DND-41 (cell line): ENCODE data around the gene TSPAN18.

Experiments used
- ATAC-seq: fragments of 200-7000 bp; cut with Tn5 transposase; 3 replicates; pipeline ENCODE4 v1.9.1; 2021; ENCODE audit warnings: low read depth; ENCODE audit not compliant: insufficient read depth
- DNase-seq: peaks from one replicate; pipeline ENCODE4 v3.0.0-alpha.2; 2020
- H2AFZ ChIP-seq: 2 replicates; pipeline ENCODE4 v1.6.0; 2012; ENCODE audit warnings: low read depth, low read length
- H3K27ac ChIP-seq: 2 replicates; pipeline ENCODE4 v1.5.1; 2012; ENCODE audit warnings: low read length, inconsistent platforms
- H3K27me3 ChIP-seq: fragments of 200-600 bp; sonication (generic); 2 replicates; pipeline ENCODE4 v1.6.0; 2012; ENCODE audit warnings: low read length, mild to moderate bottlenecking, inconsistent platforms; ENCODE audit not compliant: insufficient read depth, poor library complexity
- H3K36me3 ChIP-seq: 2 replicates; pipeline ENCODE4 v1.5.1; 2012; ENCODE audit warnings: low read length, inconsistent platforms; ENCODE audit not compliant: insufficient read depth
- H3K4me1 ChIP-seq: 2 replicates; pipeline ENCODE4 v1.5.1; 2012; ENCODE audit warnings: mild to moderate bottlenecking, low read length; ENCODE audit not compliant: insufficient read depth
- H3K4me2 ChIP-seq: 2 replicates; pipeline ENCODE4 v1.6.0; 2012; ENCODE audit warnings: mild to moderate bottlenecking, moderate library complexity, low read length, inconsistent platforms; ENCODE audit not compliant: insufficient read depth
- H3K4me3 ChIP-seq, 2 experiments: fragments of 200-600 bp in 1 of 2; shearing (Covaris generic) in 1 of 2; 2 replicates each; pipeline ENCODE4 v1.5.1; 2012 to 2016; ENCODE audit warnings: inconsistent platforms in 2 of 2, low read length in 2 of 2, mild to moderate bottlenecking in 2 of 2, low read depth in 1 of 2, moderate library complexity in 1 of 2
- H3K79me2 ChIP-seq: 2 replicates; pipeline ENCODE4 v1.6.0; 2012; ENCODE audit warnings: low read length, inconsistent platforms; ENCODE audit not compliant: insufficient read depth
- H3K9ac ChIP-seq: 2 replicates; pipeline ENCODE4 v1.6.0; 2012; ENCODE audit warnings: low read depth, mild to moderate bottlenecking, inconsistent platforms, low read length, moderate library complexity
- H3K9me3 ChIP-seq: 2 replicates; pipeline ENCODE4 v1.5.1; 2012; ENCODE audit warnings: low read length, moderate library complexity, mild to moderate bottlenecking, inconsistent platforms; ENCODE audit not compliant: insufficient read depth, severe bottlenecking
- H4K20me1 ChIP-seq: 2 replicates; pipeline ENCODE4 v1.6.0; 2012; ENCODE audit warnings: low read length; ENCODE audit not compliant: insufficient read depth
- EZH2 ChIP-seq: IDR thresholded peaks from 3 replicates; pipeline ENCODE4 v1.6.1; 2012; ENCODE audit warnings: borderline replicate concordance, low read depth, mild to moderate bottlenecking, moderate library complexity, low read length, inconsistent platforms; ENCODE audit not compliant: severe bottlenecking
- TF ChIP-seq, protein P1 (sequence below): IDR thresholded peaks from 2 replicates; pipeline ENCODE4 v1.5.1; 2012; ENCODE audit warnings: borderline replicate concordance, low read length, moderate library complexity, mild to moderate bottlenecking; ENCODE audit not compliant: poor library complexity, severe bottlenecking; ENCODE audit errors: extremely low read depth

Gene TSPAN18

DNA sequence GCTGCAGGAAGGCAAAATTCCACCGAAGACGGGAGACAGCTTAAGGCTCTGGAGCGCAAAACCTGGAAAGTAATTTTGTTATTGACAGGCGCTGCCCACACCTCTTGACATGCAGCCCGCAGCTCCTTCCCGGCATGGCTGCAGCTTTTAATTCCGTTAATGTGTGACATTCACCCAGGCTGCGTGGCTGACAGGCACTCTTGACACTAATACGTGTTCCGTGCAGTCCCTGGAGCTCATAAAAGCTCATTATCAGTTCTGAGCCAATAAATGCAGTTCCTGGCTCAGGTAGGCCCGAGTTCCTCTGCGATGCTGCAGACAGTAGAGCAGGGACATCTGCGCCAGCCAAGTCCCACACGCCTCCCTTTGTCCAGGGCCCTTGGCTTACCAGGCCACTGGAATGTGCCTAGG is 34.8 kb downstream of the TSPAN18 start:
- H2AFZ ChIP-seq: no peak overlapping the region
- H3K79me2 ChIP-seq: no peaks in the 10 kb centered on the region
- no peak for DNase-seq
- no peak for ATAC-seq
- TF ChIP-seq, protein P1, sequence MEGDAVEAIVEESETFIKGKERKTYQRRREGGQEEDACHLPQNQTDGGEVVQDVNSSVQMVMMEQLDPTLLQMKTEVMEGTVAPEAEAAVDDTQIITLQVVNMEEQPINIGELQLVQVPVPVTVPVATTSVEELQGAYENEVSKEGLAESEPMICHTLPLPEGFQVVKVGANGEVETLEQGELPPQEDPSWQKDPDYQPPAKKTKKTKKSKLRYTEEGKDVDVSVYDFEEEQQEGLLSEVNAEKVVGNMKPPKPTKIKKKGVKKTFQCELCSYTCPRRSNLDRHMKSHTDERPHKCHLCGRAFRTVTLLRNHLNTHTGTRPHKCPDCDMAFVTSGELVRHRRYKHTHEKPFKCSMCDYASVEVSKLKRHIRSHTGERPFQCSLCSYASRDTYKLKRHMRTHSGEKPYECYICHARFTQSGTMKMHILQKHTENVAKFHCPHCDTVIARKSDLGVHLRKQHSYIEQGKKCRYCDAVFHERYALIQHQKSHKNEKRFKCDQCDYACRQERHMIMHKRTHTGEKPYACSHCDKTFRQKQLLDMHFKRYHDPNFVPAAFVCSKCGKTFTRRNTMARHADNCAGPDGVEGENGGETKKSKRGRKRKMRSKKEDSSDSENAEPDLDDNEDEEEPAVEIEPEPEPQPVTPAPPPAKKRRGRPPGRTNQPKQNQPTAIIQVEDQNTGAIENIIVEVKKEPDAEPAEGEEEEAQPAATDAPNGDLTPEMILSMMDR: no peak
- TF ChIP-seq EZH2: no peak
- peaks cover 5% of the 10 kb centered on the region for H3K27me3 ChIP-seq
- H3K4me3 ChIP-seq: no peak overlapping the region
- H3K9me3 ChIP-seq: no peaks in the 10 kb centered on the region
- no peak overlapping the region for H3K9ac ChIP-seq
- no peak overlapping the region for H3K27ac ChIP-seq
- H3K4me1 ChIP-seq: no peaks in the 10 kb centered on the region
- H4K20me1 ChIP-seq: no peaks in the 10 kb centered on the region
- H3K36me3 ChIP-seq: no peaks in the 10 kb centered on the region
- no peak overlapping the region for H3K4me2 ChIP-seq

DNA sequence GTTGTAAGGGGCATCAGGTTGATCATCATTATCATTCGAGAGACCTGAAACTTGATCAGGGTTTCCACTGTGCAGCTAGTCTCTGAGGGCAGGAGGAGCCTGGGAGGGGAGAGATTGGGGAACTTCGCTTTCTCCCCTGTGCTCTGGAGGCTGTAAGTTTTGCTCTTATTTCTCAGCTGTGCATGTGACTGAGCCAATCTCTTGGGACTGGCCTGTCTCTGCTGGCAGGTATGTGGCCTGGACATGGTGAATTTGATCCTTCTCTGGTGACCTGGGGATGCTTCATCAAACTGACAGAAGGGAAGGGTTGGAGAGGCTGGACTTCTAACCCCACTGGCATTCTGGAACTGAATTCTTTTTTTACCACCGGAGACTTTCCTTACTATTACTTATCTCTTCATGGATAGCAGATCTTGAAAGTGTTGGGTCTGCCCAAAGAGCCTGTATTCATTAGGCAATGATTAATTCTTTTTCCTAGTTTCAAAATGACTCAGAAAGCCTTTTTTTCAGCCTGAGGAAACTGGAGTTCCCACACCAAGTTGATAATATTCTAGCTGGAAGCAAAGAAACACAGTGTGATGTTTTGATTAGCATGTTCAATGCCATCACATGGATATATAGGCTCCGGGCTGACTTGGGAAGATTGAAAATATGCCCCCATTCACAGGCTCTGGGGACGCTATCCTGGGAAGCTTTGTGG is 36.5 kb downstream of the TSPAN18 start:
- peaks cover 5% of the 10 kb centered on the region for H3K27me3 ChIP-seq
- no peak overlapping the region for H2AFZ ChIP-seq
- H3K9ac ChIP-seq: no peak overlapping the region
- no peaks in the 10 kb centered on the region for H3K36me3 ChIP-seq
- H3K9me3 ChIP-seq: no peaks in the 10 kb centered on the region
- no peaks in the 10 kb centered on the region for H3K79me2 ChIP-seq
- ATAC-seq (no peak), DNase-seq (no peak)
- no peak overlapping the region for H3K27ac ChIP-seq
- H3K4me1 ChIP-seq: no peaks in the 10 kb centered on the region
- H3K4me2 ChIP-seq: no peak overlapping the region
- TF ChIP-seq, protein P1: no peak
- no peak overlapping the region for H3K4me3 ChIP-seq
- H4K20me1 ChIP-seq: no peaks in the 10 kb centered on the region

DNA sequence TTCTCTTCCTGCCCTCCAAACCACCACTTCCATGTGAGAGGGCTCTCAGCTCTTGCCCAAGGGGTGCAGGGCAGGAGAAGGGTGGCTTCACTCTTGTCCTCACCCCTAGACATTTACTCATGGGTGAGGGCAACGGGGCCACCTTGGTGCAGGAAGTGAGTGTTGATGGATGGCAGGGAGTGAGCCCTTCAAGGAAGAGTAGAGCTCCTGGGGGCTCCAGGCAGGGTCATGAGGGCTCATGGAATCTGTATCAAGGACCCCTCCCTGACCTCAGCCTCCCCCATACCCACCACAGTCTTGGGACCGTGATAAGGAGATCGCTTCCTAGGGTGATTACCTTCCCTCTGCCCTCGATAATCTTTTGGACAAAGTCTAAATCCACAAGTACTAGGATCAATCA is 37.8 kb downstream of the TSPAN18 start:
- Histone ChIP-seq H3K4me1 (no peaks in the 10 kb centered on the region), H3K9ac (no peak overlapping the region), H2AFZ (no peak overlapping the region), H3K9me3 (no peaks in the 10 kb centered on the region), H3K36me3 (no peaks in the 10 kb centered on the region), H3K4me3 (no peak overlapping the region), H3K27ac (no peak overlapping the region), H3K79me2 (no peaks in the 10 kb centered on the region), H4K20me1 (no peaks in the 10 kb centered on the region), H3K27me3 (peaks cover 5% of the 10 kb centered on the region), H3K4me2 (no peak overlapping the region)
- DNase-seq (no peak), ATAC-seq (no peak)
- TF ChIP-seq, protein P1: no peak
